HCT116 (cell line): Measurements from ENCODE around the gene MCRIP1.

Experiments used
- ELF1 ChIP-seq: IDR thresholded peaks from 2 replicates; pipeline ENCODE4 v1.6.1; 2012; ENCODE audit warnings: low read depth, borderline replicate concordance
- FOSL1 ChIP-seq: IDR thresholded peaks from 2 replicates; pipeline ENCODE4 v1.6.1; 2012; ENCODE audit warnings: low read depth
- MAX ChIP-seq: IDR thresholded peaks from 2 replicates; pipeline ENCODE4 v1.6.1; 2012
- POLR2A ChIP-seq: IDR thresholded peaks from 2 replicates; pipeline ENCODE4 v1.7.0; 2011; ENCODE audit warnings: borderline replicate concordance; ENCODE audit not compliant: insufficient read depth, insufficient read length; ENCODE audit errors: extremely low read depth
- RAD21 ChIP-seq: IDR thresholded peaks from 2 replicates; pipeline ENCODE4 v1.6.1; 2012; ENCODE audit warnings: low read depth, mild to moderate bottlenecking
- SRF ChIP-seq: IDR thresholded peaks from 2 replicates; pipeline ENCODE4 v1.6.1; 2012; ENCODE audit warnings: low read depth
- ZNF274 ChIP-seq: fragments of 200-500 bp; sonication (Bioruptor generic); IDR thresholded peaks from 2 replicates; pipeline ENCODE4 v1.6.1; 2014; ENCODE audit warnings: mild to moderate bottlenecking, low read depth, low read length, inconsistent platforms
- TF ChIP-seq, protein P1 (sequence below), 3 experiments: fragments of 200-600 bp in 1 of 3; sonication (generic) in 1 of 3; IDR thresholded peaks in 2 of 3; conservative IDR thresholded peaks in 1 of 3; 2 replicates each; pipeline ENCODE4 v1.5.1; 2012 to 2017; ENCODE audit warnings: low read depth in 2 of 3, low read length in 2 of 3, antibody characterized with exemption in 1 of 3, borderline replicate concordance in 1 of 3, control low read depth in 1 of 3, mild to moderate bottlenecking in 1 of 3, mixed read lengths in 1 of 3, mixed run types in 1 of 3, moderate library complexity in 1 of 3; ENCODE audit not compliant: insufficient read depth in 1 of 3
- TF ChIP-seq, protein P2 (sequence below): IDR thresholded peaks from 2 replicates; pipeline ENCODE4 v1.6.1; 2012; ENCODE audit warnings: low read depth
- TF ChIP-seq, protein P3 (sequence below): IDR thresholded peaks from 2 replicates; pipeline ENCODE4 v1.6.1; 2012

DNA sequence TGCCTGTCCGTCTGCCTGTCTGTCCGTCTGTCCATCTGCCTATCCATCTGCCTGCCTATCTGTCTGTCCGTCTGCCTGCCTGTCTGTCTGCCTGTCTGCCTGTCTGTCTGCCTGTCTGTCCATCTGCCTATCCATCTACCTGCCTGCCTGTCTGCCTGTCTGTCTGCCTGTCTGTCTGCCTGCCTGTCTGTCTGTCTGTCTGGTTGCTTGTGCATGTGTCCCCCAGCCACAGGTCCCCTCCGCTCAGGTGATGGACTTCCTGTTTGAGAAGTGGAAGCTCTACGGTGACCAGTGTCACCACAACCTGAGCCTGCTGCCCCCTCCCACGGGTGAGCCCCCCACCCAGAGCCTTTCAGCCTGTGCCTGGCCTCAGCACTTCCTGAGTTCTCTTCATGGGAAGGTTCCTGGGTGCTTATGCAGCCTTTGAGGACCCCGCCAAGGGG is 23.5 kb downstream of the MCRIP1 start:
- TF ChIP-seq FOSL1 (no peak), MAX (no peak), POLR2A (no peak), SRF (no peak), RAD21 (no peak), ZNF274 (no peak), ELF1 (no peak)
- TF ChIP-seq, protein P1, sequence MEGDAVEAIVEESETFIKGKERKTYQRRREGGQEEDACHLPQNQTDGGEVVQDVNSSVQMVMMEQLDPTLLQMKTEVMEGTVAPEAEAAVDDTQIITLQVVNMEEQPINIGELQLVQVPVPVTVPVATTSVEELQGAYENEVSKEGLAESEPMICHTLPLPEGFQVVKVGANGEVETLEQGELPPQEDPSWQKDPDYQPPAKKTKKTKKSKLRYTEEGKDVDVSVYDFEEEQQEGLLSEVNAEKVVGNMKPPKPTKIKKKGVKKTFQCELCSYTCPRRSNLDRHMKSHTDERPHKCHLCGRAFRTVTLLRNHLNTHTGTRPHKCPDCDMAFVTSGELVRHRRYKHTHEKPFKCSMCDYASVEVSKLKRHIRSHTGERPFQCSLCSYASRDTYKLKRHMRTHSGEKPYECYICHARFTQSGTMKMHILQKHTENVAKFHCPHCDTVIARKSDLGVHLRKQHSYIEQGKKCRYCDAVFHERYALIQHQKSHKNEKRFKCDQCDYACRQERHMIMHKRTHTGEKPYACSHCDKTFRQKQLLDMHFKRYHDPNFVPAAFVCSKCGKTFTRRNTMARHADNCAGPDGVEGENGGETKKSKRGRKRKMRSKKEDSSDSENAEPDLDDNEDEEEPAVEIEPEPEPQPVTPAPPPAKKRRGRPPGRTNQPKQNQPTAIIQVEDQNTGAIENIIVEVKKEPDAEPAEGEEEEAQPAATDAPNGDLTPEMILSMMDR (IDR thresholded peaks at IDR 0.05 in 2 of 3, conservative IDR thresholded peaks at IDR 0.05 in 1 of 3; ENCODE audit: borderline replicate concordance in 1 of 3, insufficient read depth in 1 of 3, low read depth in 2 of 3, low read length in 2 of 3) = no peak
- TF ChIP-seq, protein P2, sequence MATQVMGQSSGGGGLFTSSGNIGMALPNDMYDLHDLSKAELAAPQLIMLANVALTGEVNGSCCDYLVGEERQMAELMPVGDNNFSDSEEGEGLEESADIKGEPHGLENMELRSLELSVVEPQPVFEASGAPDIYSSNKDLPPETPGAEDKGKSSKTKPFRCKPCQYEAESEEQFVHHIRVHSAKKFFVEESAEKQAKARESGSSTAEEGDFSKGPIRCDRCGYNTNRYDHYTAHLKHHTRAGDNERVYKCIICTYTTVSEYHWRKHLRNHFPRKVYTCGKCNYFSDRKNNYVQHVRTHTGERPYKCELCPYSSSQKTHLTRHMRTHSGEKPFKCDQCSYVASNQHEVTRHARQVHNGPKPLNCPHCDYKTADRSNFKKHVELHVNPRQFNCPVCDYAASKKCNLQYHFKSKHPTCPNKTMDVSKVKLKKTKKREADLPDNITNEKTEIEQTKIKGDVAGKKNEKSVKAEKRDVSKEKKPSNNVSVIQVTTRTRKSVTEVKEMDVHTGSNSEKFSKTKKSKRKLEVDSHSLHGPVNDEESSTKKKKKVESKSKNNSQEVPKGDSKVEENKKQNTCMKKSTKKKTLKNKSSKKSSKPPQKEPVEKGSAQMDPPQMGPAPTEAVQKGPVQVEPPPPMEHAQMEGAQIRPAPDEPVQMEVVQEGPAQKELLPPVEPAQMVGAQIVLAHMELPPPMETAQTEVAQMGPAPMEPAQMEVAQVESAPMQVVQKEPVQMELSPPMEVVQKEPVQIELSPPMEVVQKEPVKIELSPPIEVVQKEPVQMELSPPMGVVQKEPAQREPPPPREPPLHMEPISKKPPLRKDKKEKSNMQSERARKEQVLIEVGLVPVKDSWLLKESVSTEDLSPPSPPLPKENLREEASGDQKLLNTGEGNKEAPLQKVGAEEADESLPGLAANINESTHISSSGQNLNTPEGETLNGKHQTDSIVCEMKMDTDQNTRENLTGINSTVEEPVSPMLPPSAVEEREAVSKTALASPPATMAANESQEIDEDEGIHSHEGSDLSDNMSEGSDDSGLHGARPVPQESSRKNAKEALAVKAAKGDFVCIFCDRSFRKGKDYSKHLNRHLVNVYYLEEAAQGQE = no peak
- TF ChIP-seq, protein P3, sequence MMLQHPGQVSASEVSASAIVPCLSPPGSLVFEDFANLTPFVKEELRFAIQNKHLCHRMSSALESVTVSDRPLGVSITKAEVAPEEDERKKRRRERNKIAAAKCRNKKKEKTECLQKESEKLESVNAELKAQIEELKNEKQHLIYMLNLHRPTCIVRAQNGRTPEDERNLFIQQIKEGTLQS = no peak
